Activated naive CD4-positive, alpha-beta T cell (primary cell): ENCODE results near the gene MRM1.

Experiments
- DNase-seq, 4 experiments: peaks; one replicate each; lab custom pipeline; 2025; lab: John Stamatoyannopoulos, UW

MRM1 gene, protein sequence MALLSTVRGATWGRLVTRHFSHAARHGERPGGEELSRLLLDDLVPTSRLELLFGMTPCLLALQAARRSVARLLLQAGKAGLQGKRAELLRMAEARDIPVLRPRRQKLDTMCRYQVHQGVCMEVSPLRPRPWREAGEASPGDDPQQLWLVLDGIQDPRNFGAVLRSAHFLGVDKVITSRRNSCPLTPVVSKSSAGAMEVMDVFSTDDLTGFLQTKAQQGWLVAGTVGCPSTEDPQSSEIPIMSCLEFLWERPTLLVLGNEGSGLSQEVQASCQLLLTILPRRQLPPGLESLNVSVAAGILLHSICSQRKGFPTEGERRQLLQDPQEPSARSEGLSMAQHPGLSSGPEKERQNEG

DNA sequence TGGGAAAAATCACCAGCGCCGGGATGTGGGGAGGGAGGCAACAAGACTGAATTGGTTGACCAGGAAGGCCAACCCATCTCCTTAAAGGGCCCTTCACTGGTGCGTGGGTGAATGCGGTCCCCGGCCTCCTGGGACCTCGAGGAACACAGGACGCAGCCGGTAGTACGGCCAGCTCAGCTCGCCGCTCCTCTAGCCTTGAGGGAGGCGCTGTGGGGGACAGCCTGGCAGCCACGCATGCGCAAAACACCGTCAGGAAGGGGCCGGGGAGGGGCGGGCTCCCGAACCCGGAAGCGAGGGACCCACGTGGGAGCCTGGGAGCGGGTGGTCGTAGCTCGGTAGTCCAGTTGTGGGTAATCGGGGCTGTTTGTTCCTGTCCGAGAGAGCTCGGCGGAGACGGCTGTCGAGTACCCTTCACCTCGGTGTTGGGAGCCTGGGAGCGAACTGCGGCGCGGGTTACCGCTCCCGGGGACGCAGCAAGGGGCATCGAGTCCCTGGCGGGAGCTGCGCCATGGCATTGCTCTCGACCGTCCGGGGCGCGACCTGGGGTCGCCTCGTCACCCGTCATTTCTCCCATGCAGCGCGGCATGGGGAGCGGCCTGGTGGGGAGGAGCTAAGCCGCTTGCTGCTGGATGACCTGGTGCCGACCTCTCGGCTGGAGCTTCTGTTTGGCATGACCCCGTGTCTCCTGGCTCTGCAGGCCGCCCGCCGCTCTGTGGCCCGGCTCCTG, at the start of gene MRM1:
TSS of gene MRM1 (plus strand) at position 281 of the 727 bp plus-strand sequence. CDS start at position 509, 228 bp downstream.
- DNase-seq, result peak; percentile 71 to 84 (median 74)

GRCh38 chr17:36553459-36553858, 47.9 kb upstream of the MRM1 start:
- no peak for DNase-seq

DNA sequence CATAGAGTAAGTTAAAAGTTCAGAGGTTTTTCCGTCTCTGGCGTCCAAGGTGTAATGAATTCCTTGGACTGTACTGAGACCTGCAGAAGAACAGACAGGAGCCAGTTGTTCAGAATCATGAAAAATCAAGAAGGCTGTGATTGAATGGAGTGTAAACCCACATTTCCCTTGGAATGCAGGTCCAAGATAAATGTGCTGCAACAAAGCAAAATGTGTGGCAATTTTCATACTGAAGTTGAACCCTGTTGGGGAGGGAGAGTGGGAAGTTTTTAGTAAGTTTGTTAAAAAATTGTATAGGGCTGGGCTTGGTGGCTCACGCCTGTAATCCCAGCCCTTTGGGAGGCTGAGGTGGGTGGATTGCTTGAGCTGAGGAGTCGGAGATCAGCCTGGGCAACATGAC, 35.3 kb upstream of the MRM1 start:
- DNase-seq, result no peak

DNA sequence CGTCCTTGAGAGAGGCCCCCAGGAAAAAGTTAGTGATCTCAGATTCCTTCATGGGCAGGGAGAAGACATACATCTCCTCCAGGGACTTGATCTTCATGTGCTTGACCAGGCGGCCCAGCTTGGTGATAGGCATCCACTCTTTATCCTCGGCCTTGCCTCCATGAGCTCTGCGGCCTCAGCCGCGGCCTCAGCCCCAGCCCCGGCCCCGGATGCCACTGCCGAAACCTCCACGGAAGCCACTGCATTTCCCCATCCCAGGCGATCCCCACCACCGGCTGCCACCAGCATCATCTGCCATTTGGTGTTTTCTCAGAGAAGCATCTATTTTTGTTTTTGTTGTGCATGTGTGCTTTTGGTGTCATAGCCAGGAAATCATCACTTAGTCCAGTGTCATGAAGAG, 26.4 kb upstream of the MRM1 start:
- no peak for DNase-seq

DNA sequence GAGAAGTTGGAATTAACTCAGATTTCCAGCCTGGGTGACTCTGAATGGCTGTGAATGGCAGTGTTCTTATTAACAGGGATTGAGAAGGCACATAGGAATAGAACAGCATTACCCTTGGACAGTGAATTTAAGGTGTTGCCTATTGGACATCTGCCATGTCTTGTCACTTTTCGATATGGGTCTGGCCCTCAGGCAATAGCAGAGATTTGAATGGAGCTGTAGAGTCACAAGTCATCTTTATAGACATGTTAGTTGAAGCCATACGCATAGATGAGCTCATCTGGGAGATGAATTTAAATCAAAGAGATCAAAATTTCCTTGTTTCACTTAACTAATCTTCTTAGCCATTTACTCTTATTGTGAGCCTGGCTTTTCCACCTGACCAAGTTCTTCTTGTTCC, 24.6 kb upstream of the MRM1 start:
- DNase-seq, result no peak

DNA sequence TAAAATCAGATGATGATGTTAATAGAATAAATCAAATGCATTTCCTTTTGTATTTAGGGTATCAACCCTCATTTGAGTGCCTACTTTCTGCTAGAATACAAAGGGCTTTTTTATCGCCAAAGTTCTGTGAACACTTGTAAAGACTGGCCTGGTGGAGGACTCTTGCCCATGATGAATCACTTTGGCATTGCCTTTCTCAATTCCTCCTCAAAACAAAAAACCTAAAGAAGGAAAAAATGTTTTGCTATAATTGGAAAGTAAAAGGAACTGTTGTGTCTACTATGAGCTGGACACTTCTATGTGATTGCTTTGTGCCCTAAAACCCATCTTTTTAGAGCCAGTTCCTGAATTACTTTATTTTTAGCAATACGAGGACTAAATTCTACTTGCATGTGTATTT, 22.7 kb upstream of the MRM1 start:
- no peak for DNase-seq

- no peak for DNase-seq
Observed at GRCh38 chr17:36583787-36584186, 17.6 kb upstream of the MRM1 start.

- DNase-seq, result no peak
Observed at GRCh38 chr17:36586138-36586537, 15.2 kb upstream of the MRM1 start.

DNA sequence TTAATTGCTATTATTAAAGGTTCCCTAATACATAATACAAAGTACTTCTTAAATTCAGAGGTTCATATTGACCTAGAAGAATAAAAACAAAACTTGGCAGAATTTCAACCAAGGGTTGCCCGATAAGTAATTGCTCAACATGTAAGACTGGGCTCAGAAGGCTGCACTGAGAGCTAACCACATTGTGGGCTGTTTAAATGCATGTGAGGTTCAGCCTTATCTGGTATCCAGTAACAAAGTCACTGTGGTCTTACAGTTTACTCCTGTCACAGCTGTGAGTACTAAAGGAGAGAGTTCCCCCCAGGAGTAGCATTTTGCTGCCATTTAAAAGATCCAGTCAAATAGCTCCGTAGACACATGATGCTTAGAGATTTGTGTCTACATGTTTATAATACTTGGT, 11.3 kb upstream of the MRM1 start:
- DNase-seq, result no peak

DNA sequence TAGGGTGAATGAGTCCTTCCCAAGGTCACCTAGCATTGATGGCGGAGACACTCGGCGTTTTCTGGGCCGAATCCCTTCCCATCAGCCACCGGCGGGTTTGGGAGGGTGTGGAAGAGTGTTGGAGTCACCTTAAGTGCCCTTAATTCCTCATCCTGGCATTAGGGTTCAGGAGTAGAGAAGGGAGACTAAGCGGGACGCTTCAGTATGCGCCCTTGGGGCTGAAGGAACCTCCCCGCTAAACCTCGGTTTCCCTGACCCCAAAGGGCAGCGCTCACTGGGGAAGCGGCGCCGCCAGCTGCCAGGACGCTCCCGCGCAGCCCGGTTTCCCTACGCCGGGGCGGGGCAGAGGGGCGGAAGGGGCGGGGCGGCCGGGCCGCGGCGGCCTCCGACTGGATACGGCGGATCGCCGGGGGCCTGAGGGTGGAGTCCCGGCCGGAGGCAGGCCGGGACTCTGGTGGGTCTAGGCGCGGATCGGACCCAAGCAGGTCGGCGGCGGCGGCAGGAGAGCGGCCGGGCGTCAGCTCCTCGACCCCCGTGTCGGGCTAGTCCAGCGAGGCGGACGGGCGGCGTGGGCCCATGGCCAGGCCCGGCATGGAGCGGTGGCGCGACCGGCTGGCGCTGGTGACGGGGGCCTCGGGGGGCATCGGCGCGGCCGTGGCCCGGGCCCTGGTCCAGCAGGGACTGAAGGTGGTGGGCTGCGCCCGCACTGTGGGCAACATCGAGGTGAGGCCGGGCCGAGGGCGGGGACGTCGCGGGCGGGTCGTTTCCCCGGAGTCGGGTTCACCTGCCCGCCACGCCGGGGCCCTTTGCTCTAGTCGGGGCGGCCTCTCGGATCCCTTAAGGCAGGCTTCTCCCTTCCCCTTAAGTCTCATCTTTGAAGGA, 9.7 kb upstream of the MRM1 start, which contains the start of gene DHRS11:
TSS of gene DHRS11 (plus strand) at position 446 of the 882 bp plus-strand sequence. CDS start at position 577, 131 bp downstream.
- peak; percentile 37 to 67 (median 56) for DNase-seq

DNA sequence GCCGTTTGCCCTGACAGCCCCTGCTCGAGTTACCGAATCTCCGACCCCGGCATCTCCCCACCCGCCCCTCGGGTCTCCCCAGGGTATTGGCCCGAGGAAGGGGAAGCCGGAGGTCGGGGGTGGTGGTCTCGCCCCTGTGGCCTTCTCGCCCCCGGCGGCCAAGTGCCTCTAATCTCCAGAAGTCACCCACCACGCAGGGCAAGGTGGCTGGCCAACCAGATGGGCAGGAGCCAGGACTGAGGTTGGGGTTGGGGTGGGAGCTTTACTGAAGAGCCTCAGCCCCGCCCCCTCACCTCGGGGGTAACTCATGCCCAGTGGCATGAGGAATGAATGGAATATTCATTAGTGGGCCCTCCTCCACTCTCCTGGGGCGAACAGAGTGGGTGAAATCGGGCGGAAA, 9.1 kb upstream of the MRM1 start:
- no peak for DNase-seq

GRCh38 chr17:36592716-36593321, 8.6 kb upstream of the MRM1 start:
- no peak for DNase-seq

- no peak for DNase-seq
Observed at GRCh38 chr17:36593656-36594316, 7.6 kb upstream of the MRM1 start.

- no peak for DNase-seq
Observed at GRCh38 chr17:36594626-36595401, 6.6 kb upstream of the MRM1 start.

GRCh38 chr17:36597226-36597625, 4.2 kb upstream of the MRM1 start:
- DNase-seq, result no peak

- no peak for DNase-seq
Observed at GRCh38 chr17:36597866-36598777, 3.3 kb upstream of the MRM1 start.

DNA sequence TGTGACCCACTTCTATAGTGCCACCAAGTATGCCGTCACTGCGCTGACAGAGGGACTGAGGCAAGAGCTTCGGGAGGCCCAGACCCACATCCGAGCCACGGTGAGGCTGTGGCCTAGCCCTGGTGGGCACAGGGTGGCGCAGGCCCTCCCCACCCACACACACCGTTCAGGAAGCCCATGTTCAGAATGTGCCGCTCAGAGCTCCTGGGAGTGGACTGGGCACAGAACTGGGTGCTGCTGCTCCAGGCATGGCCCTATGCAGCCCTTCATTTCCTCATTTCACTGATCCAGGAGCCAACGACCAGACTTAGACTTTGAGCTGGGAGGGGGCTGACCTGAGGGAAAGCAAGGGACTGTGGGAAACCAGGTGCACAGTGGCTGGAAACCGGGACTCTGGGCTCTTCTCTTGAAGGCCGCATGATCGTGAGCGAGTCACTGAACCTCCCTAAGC, 2.4 kb upstream of the MRM1 start:
- no peak for DNase-seq

DNA sequence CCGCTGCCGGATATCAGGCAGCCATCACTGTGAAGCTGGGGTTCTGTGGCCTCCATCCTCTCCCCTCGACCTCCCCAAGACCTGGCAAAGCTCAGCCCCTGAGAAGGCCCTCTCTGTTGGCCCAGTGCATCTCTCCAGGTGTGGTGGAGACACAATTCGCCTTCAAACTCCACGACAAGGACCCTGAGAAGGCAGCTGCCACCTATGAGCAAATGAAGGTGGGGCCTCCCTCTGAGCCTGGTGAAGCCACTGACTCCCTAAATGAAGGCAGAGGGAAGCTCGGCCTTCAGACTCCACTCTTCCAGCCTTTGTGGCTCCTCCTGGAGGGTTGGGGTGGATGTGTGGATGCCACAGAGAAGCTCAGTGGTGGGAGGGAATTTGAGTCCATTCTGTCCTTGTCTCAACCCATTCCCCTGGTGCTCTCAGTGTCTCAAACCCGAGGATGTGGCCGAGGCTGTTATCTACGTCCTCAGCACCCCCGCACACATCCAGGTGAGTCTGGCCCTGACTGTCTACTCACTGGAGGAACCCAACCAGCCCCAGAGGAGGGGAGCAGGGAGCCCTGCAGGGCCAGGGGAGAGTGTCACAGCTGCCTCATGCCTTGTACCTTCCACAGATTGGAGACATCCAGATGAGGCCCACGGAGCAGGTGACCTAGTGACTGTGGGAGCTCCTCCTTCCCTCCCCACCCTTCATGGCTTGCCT, 1.7 kb upstream of the MRM1 start:
- DNase-seq, result no peak

DNA sequence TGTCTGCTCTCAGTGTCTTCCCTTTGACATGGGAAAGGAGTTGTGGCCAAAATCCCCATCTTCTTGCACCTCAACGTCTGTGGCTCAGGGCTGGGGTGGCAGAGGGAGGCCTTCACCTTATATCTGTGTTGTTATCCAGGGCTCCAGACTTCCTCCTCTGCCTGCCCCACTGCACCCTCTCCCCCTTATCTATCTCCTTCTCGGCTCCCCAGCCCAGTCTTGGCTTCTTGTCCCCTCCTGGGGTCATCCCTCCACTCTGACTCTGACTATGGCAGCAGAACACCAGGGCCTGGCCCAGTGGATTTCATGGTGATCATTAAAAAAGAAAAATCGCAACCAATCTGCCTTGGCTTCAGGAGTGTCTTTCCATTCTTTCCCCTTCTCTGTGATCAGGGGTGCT, 918 bp upstream of the MRM1 start:
- DNase-seq, result no peak
